ENCODE data around the gene TACC2. TPM values are rescaled to one million over a fixed set of nuclear protein-coding genes. Genes with fewer than 3 reads are reported as not detected.
A peak's percentile ranks its signal among the peaks of the same experiment; 100 is the strongest.

TACC2 gene
- total and polyA plus RNA-seq, 8 donors: 29.0 to 102 (median 52.9) TPM

- DNase-seq: no peak
- H3K4me1 ChIP-seq: peaks cover 12 to 54% (median 27%) of the 10 kb centered on the region in 4 donors
- H3K4me3 ChIP-seq: no peak overlapping the region
- no peaks in the 10 kb centered on the region for H3K9me3 ChIP-seq
- intact Hi-C loops (cut with DNase I; ENCODE audit: low total_unique reads): no loop called here
- no peaks in the 10 kb centered on the region for H3K27me3 ChIP-seq
- H3K36me3 ChIP-seq: peaks cover 0 to 8% (median 0%) of the 10 kb centered on the region in 4 donors
- H3K27ac ChIP-seq: peak overlapping the region in 1 of 5 donors; percentile 60
- WGBS, 5 donors: 89 to 95% (median 91%) methylated on average over 8 to 9 of the region's 9 CpGs
- no peak for TF ChIP-seq POLR2A (IDR thresholded peaks at IDR 0.05)
- no peak for TF ChIP-seq CTCF (IDR thresholded peaks at IDR 0.05)
- TF ChIP-seq POLR2AphosphoS5 (IDR thresholded peaks at IDR 0.05): no peak
- TF ChIP-seq EP300 (IDR thresholded peaks at IDR 0.05): no peak
These were observed 60.1 kb downstream of the TACC2 start for GRCh38 chr10:122049076-122049475.

DNA sequence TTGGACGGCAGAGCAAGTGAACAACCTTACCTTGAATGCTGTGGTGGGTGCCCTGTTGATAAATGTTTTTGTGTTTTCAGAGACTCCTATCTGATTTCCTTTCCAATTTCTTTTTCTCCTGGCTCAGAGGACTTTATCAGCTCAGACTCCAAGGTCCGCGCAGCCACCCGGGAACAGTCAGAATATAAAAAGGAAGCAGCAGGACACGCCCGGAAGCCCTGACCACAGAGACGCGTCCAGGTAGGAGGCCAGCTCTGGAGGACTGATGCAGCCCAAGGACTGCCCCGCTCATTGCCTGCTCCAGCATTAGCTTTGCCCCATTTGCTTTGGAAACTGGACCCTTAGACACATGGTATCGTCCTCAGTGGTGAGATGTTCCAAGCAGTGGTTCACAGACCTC lies 61.3 kb downstream of the TACC2 start:
- TF ChIP-seq EP300 (IDR thresholded peaks at IDR 0.05): no peak
- TF ChIP-seq POLR2AphosphoS5 (IDR thresholded peaks at IDR 0.05): no peak
- Histone ChIP-seq H3K27me3 (no peaks in the 10 kb centered on the region), H3K36me3 (peaks cover 0 to 8% (median 0%) of the 10 kb centered on the region in 4 donors), H3K4me3 (no peak overlapping the region), H3K9me3 (no peaks in the 10 kb centered on the region), H3K27ac (peak overlapping the region; percentile 27 to 66 (median 51)), H3K4me1 (peaks cover 8 to 48% (median 20%) of the 10 kb centered on the region in 4 donors)
- 49 to 72% (median 58%) methylated on average over 7 to 10 of the region's 10 CpGs for WGBS, 5 donors
- peak; percentile 67 to 71 for DNase-seq
- intact Hi-C loops (cut with DNase I; ENCODE audit: low total_unique reads): loop anchor here (10.0 kb wide), 1 partner anchor 76 kb away; the partner anchor contains the start of gene NSMCE4A

DNA sequence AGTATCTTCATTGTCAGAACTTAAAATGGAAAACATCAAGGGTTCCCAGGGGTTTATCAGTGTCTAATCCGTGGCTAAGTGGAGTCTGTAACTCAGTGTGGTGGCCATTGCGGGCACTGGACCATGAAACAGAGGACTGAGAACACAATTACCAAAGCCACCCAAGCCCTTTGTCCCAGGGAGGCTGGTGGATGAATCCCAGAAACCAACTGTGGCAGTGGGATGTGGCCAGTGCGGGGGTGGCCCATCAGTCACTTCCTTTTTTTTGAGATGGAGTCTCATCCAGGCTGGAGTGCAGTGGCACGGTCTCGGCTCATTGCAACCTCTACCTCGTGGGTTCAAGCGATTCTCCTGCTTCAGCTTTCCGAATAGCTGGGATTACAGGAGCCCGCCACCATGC lies 61.8 kb downstream of the TACC2 start:
- no peak for DNase-seq
- H3K4me3 ChIP-seq: no peak overlapping the region
- peaks cover 8 to 44% (median 19%) of the 10 kb centered on the region in 4 donors for H3K4me1 ChIP-seq
- 91 to 94% (median 91%) methylated on average over 9 of the region's 9 CpGs for WGBS, 5 donors
- TF ChIP-seq EP300 (IDR thresholded peaks at IDR 0.05) (no peak), POLR2A (IDR thresholded peaks at IDR 0.05) (no peak), CTCF (IDR thresholded peaks at IDR 0.05) (no peak), POLR2AphosphoS5 (IDR thresholded peaks at IDR 0.05) (no peak)
- no peaks in the 10 kb centered on the region for H3K9me3 ChIP-seq
- H3K36me3 ChIP-seq: peaks cover 0 to 8% (median 0%) of the 10 kb centered on the region in 4 donors
- intact Hi-C loops (cut with DNase I; ENCODE audit: low total_unique reads): loop anchor here (10.0 kb wide), 1 partner anchor 76 kb away; the partner anchor contains the start of gene NSMCE4A
- peak overlapping the region in 4 of 5 donors; percentile 27 to 66 (median 54) for H3K27ac ChIP-seq
- H3K27me3 ChIP-seq: no peaks in the 10 kb centered on the region

DNA sequence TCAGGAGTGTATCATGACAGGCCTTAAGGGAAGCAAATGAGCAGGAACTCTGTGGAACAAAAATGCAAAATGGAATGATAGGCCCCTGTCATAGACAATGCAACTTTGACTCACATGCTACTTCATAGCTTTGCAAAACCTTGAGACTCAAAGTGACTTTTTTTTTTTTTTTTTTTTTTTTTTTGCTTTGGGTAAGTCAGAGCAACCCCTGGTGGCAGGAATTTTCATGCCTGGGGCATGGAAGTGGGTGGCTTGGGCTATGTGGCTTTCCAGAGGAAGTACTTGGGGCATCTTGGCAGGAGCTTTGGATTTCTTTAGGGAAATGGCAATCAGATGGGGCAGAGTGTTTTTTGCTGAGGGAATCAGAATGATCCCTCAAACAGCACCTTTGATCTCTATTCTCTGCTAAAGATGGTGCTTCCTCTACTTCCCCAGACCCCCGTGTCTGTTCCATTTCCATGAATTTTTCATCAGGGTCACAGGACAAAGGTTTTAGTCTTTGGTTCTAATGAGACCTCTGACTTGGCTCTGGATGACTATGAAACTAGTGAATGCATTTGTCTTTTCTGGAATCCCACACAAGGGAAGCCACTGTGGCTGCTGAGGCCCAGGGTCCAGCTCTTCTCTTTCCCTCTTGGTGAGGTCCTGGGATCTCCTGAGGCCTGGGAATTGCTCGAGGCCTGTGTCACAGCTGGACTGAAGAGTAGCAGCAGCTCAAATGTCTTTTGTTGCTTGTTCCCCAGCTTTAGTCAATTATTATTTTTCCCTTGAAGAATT lies 62.8 kb downstream of the TACC2 start:
- H3K4me1 ChIP-seq: peaks cover 8 to 44% (median 23%) of the 10 kb centered on the region in 4 donors
- DNase-seq: peak; percentile 77 to 85
- H3K36me3 ChIP-seq: peaks cover 0 to 8% (median 0%) of the 10 kb centered on the region in 4 donors
- H3K27ac ChIP-seq: peak overlapping the region in 4 of 5 donors; percentile 27 to 66 (median 48)
- 62 to 73% (median 72%) methylated on average over 2 of the region's 2 CpGs for WGBS, 5 donors
- H3K9me3 ChIP-seq: no peaks in the 10 kb centered on the region
- intact Hi-C loops (cut with DNase I; ENCODE audit: low total_unique reads): loop anchor here (10.0 kb wide), 1 partner anchor 77 kb away; the partner anchor contains the start of gene NSMCE4A
- no peaks in the 10 kb centered on the region for H3K27me3 ChIP-seq
- peak in 2 of 3 donors; percentile 8 to 25 for TF ChIP-seq POLR2AphosphoS5 (IDR thresholded peaks at IDR 0.05)
- peak in 5 of 7 experiments; percentile 58 to 74 (median 69) for TF ChIP-seq CTCF (IDR thresholded peaks at IDR 0.05)
- no peak for TF ChIP-seq EP300 (IDR thresholded peaks at IDR 0.05)
- no peak for TF ChIP-seq POLR2A (IDR thresholded peaks at IDR 0.05)
- no peak overlapping the region for H3K4me3 ChIP-seq
